MM.1S (cell line): ENCODE results near the gene FOXL2.

Source experiments
- EZH2phosphoT487 ChIP-seq: fragments of 300-600 bp; sonication (generic); IDR thresholded peaks from 2 replicates; pipeline ENCODE4 v1.6.1; 2018; ENCODE audit warnings: antibody characterized with exemption, low read length
- TF ChIP-seq, protein P1 (sequence below): fragments of 300-600 bp; sonication (generic); IDR thresholded peaks from 2 replicates; pipeline ENCODE4 v1.5.1; 2016; ENCODE audit warnings: antibody characterized with exemption, low read length, mixed read lengths

- TF ChIP-seq, protein P1, sequence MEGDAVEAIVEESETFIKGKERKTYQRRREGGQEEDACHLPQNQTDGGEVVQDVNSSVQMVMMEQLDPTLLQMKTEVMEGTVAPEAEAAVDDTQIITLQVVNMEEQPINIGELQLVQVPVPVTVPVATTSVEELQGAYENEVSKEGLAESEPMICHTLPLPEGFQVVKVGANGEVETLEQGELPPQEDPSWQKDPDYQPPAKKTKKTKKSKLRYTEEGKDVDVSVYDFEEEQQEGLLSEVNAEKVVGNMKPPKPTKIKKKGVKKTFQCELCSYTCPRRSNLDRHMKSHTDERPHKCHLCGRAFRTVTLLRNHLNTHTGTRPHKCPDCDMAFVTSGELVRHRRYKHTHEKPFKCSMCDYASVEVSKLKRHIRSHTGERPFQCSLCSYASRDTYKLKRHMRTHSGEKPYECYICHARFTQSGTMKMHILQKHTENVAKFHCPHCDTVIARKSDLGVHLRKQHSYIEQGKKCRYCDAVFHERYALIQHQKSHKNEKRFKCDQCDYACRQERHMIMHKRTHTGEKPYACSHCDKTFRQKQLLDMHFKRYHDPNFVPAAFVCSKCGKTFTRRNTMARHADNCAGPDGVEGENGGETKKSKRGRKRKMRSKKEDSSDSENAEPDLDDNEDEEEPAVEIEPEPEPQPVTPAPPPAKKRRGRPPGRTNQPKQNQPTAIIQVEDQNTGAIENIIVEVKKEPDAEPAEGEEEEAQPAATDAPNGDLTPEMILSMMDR: no peak
- no peak for TF ChIP-seq EZH2phosphoT487
Measured at GRCh38 chr3:138921316-138922292, 25.3 kb downstream of the FOXL2 start.
